GM06990 (cell line): Measurements from ENCODE around the gene ZBTB22.

ENCODE experiments used
- DNase-seq: peaks from one replicate; pipeline ENCODE4 v3.0.0-alpha.2; 2011; ENCODE audit not compliant: insufficient read length; ENCODE audit errors: extremely low read depth
- H3K27me3 ChIP-seq: replicated peaks from 2 replicates; pipeline ENCODE4 v1.6.0; 2011; ENCODE audit warnings: low read length; ENCODE audit not compliant: control insufficient read depth, insufficient read depth
- H3K36me3 ChIP-seq: 2 replicates; pipeline ENCODE4 v1.5.1; 2011; ENCODE audit warnings: low read length; ENCODE audit not compliant: control insufficient read depth, insufficient read depth
- H3K4me3 ChIP-seq: replicated peaks from 2 replicates; pipeline ENCODE4 v1.5.1; 2011; ENCODE audit warnings: low read depth, mild to moderate bottlenecking, control low read depth, low read length
- TF ChIP-seq, protein P1 (sequence below): IDR thresholded peaks from 2 replicates; pipeline ENCODE4 v1.5.1; 2011; ENCODE audit warnings: low read length, control low read depth, mild to moderate bottlenecking, inconsistent platforms; ENCODE audit not compliant: insufficient read depth, poor library complexity, severe bottlenecking

Gene ZBTB22

DNA sequence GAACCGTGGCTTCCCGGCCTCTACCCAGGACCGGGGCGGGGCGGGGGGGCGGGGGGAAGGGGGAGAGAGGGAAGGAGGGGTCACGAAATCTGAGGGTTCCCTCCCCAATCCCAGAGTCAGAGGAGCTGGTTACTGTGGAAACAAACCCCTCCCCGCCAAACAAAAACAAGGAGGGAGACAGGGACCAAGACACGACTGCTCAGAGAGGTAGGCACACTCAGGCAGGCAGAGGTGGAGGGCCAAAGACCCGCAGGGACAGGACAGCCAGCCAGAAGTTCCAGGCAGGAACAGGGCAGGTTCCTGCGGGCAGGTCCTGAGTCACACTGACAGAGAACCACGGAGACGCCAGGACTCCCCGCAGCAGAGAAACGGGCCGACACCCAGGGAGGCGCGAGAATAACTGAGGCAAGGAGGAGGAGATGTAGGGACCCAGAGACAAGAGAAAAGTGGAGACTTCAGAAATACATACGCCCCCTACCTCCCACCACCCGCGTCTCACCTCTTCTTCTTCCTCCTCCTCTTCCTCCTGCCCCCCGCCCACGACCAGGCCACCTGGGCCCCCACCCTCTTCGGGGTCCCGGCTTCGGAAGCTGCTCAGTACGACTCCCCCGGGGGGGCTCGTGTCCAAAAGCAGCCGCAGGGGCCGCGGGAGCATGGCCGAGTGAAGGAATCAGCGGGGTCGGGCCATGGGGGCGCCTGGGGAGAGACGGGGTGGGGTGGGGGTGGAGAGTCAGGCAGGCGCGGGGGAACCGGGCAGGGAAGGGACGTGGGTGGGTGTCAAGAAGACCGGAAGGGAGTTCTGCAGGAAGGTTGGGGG is 19.4 kb downstream of the ZBTB22 start:
- peak; percentile 67 for DNase-seq
- TF ChIP-seq, protein P1, sequence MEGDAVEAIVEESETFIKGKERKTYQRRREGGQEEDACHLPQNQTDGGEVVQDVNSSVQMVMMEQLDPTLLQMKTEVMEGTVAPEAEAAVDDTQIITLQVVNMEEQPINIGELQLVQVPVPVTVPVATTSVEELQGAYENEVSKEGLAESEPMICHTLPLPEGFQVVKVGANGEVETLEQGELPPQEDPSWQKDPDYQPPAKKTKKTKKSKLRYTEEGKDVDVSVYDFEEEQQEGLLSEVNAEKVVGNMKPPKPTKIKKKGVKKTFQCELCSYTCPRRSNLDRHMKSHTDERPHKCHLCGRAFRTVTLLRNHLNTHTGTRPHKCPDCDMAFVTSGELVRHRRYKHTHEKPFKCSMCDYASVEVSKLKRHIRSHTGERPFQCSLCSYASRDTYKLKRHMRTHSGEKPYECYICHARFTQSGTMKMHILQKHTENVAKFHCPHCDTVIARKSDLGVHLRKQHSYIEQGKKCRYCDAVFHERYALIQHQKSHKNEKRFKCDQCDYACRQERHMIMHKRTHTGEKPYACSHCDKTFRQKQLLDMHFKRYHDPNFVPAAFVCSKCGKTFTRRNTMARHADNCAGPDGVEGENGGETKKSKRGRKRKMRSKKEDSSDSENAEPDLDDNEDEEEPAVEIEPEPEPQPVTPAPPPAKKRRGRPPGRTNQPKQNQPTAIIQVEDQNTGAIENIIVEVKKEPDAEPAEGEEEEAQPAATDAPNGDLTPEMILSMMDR: peak; percentile 15
- peaks cover 9% of the 10 kb centered on the region for H3K36me3 ChIP-seq

DNA sequence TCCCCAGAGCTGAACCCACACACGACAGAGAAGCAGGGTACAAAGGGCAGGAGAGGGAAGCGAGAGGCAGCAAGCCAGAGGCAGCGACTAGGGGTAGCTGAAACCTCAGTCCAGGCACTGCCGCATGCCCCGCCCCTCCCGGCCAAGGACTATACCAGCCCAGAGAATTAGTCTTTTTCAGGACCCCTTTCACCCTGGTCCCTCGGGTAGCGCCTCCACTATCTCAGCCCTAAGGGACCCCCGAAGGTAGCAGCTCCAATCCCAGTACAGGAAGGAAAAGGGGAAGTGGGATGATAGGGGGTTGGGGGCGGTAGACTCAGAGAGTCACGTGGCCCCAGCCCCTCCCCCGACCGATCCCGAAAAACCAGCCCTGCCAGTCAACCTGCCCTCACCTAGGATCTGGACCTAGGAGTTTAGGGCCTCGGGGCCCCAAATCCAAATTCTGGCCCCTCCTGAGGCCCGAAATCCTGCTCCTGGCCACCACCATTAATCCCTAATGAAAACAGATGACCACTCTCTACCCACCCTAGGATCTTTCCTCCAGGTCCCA is 20.1 kb downstream of the ZBTB22 start:
- H3K4me3 ChIP-seq: peak overlapping the region; percentile 81
- TF ChIP-seq, protein P1: no peak
- H3K36me3 ChIP-seq: peaks cover 10% of the 10 kb centered on the region
- DNase-seq: no peak
- H3K27me3 ChIP-seq: no peaks in the 10 kb centered on the region

More for the DNA sequence above, 19.4 kb downstream of the ZBTB22 start:
- peak overlapping the region; percentile 81 for H3K4me3 ChIP-seq
- H3K27me3 ChIP-seq: no peaks in the 10 kb centered on the region

DNA sequence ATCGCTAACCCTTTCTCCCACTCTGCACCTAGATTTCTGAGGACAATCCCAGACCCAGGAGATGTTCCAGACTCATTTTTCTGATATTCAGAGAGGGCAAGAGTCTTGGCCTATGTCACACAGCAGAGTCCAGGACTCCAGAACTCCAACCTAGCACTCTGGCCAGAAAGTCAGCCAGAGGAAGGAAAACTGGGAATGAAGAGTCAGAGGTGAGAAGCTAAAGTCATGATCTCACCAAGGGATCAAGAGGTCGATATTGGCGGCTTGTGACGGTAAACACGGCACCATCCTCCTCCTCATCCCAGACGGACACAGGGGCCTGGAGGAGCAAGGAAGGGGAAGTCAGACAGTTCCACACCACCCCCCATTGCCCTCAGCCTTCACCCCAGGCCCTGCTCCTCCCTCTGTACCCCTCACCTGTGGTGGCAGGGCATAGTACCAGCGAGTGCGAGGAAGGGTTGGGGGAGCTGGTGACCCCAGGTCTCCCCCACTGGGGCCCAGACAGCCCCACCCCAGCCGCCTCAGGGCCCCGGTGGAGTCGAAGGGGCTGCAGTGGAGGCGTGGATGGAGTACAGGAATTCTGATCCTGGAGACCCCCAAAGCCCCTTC is 20.6 kb downstream of the ZBTB22 start:
- TF ChIP-seq, protein P1: no peak
- DNase-seq: no peak
- peak overlapping the region; percentile 81; the same call in 1 of the 2 replicates for H3K4me3 ChIP-seq
- H3K36me3 ChIP-seq: peaks cover 10% of the 10 kb centered on the region
- no peaks in the 10 kb centered on the region for H3K27me3 ChIP-seq

DNA sequence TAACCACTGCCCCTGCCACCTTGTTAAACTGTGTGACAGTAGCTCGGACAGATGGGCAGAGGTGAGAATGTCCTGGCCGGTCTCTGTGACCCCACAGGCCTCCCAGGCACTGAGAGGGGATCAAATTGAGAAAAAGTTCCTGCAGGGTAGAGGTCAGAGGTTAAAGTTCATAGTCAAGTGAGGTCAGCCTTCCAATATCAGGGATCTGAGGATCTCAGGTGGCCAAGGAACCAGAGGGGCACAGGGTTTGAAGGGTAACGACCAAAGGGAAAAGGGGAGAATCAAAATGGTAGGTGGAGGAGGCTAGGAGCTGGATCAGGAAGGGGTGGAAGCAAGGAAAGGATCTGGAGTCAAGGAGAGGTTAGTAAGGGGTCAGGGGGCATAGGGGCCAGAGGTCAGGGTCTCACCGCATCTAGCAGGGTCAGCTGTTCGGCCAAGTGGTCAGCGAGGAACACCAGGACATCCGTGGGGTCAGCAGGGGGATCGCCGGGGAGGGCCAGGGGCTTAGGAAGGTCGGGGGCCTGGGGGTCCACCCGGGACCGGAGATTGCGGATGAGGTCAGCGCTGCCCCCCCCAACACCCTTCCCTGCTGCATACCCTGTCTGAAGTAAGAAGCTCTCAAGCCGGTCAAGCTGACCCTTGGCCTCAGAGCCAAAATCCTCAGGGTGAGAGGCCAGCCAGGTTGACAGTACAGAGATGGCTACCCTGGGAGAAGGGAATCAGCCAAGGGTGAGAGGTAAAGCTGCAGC is 21.7 kb downstream of the ZBTB22 start:
- Histone ChIP-seq H3K4me3 (no peak overlapping the region), H3K36me3 (peaks cover 10% of the 10 kb centered on the region), H3K27me3 (no peaks in the 10 kb centered on the region)
- TF ChIP-seq, protein P1: no peak
- DNase-seq: no peak

DNA sequence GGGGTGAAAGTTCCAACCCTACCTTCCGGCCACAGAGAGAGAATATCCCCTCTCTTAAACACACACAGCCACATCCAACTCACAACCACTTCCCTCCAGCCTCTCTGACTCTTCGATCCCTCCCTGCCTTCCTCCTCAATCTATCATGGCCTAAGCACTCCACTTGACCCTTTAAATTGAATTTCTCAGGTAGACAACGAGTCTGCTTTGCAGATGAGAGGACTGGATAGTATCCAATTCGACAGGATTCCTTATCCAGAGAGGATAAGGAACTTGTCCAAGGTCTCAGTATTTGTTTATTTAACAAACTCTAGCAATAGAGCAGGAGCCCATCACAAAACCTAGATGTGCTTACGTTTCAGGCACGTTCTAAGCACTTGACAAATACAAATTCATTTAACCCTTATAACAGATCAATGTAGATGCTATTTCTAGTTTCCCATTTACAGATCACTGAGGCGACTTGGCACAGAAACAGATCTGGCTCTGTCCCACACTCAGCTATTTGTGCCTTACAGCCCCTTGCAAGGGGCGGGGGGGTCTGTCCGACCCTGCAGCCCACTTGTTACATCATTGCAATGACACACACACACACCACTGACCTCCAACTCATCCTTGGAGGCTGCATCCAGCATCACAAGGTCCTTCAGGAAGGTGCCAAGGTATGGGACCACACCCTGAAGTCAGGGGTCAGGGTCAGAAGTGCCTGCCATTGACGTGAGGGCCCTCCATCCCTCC is 23.3 kb downstream of the ZBTB22 start:
- Histone ChIP-seq H3K27me3 (no peaks in the 10 kb centered on the region), H3K36me3 (peaks cover 10% of the 10 kb centered on the region), H3K4me3 (no peak overlapping the region)
- DNase-seq: no peak
- TF ChIP-seq, protein P1: no peak
